Loucy (cell line): ENCODE measurements around the gene METAP1D.

Source experiments
- EZH2phosphoT487 ChIP-seq: fragments of 200-600 bp; IDR thresholded peaks from 2 replicates; pipeline ENCODE4 v1.6.1; 2018; ENCODE audit warnings: antibody characterized with exemption, mild to moderate bottlenecking, moderate library complexity, borderline replicate concordance
- TF ChIP-seq, protein P1 (sequence below): fragments of 200-600 bp; sonication (generic); conservative IDR thresholded peaks from 2 replicates; pipeline ENCODE4 v1.5.1; 2014; ENCODE audit warnings: mild to moderate bottlenecking, antibody characterized with exemption, low read length

DNA sequence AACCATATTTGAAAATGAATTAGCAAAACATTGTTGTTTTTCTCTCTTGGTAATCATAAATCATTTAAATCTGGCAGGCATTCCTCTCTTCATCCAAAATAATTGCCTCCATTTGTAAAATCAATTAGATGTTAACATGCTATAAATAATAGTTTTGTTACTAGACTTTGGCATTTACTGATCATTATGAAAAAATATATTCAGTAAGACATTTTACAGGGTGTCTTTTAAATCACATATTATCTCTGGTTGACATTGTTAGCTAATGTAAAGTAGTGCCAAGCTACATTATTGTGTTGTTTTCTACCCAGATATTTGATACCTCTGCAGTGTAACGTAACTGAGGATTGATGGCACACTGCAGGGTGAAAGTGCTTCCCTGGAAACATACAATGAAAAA is 53.7 kb downstream of the METAP1D start:
- TF ChIP-seq, protein P1, sequence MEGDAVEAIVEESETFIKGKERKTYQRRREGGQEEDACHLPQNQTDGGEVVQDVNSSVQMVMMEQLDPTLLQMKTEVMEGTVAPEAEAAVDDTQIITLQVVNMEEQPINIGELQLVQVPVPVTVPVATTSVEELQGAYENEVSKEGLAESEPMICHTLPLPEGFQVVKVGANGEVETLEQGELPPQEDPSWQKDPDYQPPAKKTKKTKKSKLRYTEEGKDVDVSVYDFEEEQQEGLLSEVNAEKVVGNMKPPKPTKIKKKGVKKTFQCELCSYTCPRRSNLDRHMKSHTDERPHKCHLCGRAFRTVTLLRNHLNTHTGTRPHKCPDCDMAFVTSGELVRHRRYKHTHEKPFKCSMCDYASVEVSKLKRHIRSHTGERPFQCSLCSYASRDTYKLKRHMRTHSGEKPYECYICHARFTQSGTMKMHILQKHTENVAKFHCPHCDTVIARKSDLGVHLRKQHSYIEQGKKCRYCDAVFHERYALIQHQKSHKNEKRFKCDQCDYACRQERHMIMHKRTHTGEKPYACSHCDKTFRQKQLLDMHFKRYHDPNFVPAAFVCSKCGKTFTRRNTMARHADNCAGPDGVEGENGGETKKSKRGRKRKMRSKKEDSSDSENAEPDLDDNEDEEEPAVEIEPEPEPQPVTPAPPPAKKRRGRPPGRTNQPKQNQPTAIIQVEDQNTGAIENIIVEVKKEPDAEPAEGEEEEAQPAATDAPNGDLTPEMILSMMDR: no peak
- no peak for TF ChIP-seq EZH2phosphoT487
